ENCODE data around the gene RAB5IF. TPM values are rescaled to one million over a fixed set of nuclear protein-coding genes. Genes with fewer than 3 reads are reported as not detected.
"Not testable (repeated sequence)": the region's sequence is repeated elsewhere in the genome, so short reads cannot be mapped to it uniquely, and the experiment has no call there.

The RAB5IF gene
- total and polyA plus RNA-seq, 2 experiments from 2014 or later, result 115 to 171 TPM

DNA sequence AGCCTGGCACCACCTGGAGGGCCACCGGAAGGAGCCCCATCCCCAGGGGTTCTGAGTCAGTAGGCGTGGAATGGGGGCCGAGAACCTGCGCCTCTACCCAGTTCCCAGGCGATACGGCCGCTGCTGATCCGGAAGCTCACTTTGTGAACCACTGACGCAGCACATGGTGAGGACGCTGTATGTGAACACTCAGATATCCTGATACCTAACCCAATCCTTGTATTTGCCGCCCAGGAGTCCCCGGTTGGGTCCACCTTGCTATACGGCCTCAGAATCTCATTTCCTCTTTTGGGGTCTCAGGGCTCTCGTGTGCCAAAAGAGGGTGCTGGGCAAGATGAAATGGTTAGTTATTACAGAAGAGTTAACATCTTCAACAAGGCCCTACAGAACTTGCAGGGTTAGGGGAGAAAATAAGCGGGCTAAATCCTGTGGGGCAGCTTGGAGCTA, 604 bp upstream of the RAB5IF start:
- in situ Hi-C loops (cut with MboI), result no loop called here
- peak overlapping the region; percentile 68 for H3K4me3 ChIP-seq
- no peak for DNase-seq

DNA sequence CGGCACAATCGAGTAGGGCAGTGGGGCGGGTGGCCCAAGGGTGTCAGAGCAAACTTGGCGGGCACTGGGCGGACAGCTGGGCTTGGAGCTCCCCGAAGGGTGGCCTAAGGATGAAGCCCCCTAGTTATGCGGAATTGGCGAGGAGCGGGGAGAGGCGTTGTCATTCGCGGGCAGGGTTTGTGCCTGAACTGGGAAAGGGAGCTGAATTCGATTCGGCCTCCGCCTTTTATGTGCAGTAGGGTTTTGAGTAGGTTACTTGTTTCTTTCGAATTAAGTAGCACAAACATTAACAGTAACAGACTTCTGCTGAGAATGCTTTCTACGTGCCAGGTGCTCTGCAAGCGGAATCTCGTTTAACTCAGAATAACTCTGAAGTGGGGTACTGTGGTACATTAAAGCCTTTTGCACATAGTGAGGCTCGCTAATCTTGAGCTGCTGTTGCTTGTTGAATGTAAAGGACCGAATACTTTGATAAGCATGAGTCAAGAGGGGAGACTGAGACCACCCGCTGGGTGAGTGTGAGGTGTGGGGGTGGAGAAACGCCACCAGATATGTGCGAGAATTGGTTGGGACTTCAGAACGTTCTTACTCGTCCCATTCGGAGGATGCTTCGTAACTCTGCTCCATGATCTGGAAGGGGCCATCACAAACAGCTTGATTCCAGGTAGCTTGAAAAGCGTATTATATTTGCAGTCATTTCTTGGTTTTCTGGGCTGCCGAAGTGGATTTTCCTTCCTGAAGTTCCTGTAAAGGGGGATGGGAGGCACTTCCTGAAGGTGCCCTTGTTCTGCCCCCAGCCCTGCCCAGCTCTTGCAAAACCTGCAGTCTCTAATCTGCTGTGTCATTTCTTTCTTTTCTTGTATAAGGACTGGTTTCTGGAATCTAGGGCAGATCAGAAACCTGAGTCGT, 833 bp downstream of the RAB5IF start:
- in situ Hi-C loops (cut with MboI), result no loop called here

More for the DNA sequence above, 604 bp upstream of the RAB5IF start:
- Histone ChIP-seq H4K20me1 (ENCODE audit: insufficient read depth) (no peaks in the 10 kb centered on the region), H3K4me2 (ENCODE audit: unreplicated experiment) (peak overlapping the region; percentile 85), H2AFZ (peak overlapping the region; percentile 99), H3F3A (ENCODE audit: insufficient read depth) (peaks cover 3% of the 10 kb centered on the region; the same call in 1 of the 2 replicates), H3K27me3 (replicated peaks; ENCODE audit: insufficient read depth) (no peaks in the 10 kb centered on the region), H3K36me3 (ENCODE audit: low read depth) (peaks cover 16% of the 10 kb centered on the region), H3K27ac (peak overlapping the region; percentile 53), H3K4me1 (ENCODE audit: insufficient read depth) (peaks cover 14% of the 10 kb centered on the region), H3K9ac (peak overlapping the region; percentile 70), H3K9me3 (ENCODE audit: low read depth) (no peaks in the 10 kb centered on the region), H3K9me2 (ENCODE audit: insufficient read depth) (no peaks in the 10 kb centered on the region), H3K79me2 (ENCODE audit: insufficient read depth) (peaks cover 43% of the 10 kb centered on the region)
- no peak for TF ChIP-seq EZH2phosphoT487 (IDR thresholded peaks at IDR 0.05; ENCODE audit: insufficient read depth, low read depth)
- TF ChIP-seq EZH2 (IDR thresholded peaks at IDR 0.05; ENCODE audit: insufficient read depth, poor library complexity, severe bottlenecking), result no peak
- 40 to 49% methylated on average over 15 of the region's 15 CpGs for WGBS, 2 experiments (ENCODE audit: low coverage in 1 of 2, low lambda C conversion rate in 2 of 2, missing lambda C conversion rate in 2 of 2)

DNA sequence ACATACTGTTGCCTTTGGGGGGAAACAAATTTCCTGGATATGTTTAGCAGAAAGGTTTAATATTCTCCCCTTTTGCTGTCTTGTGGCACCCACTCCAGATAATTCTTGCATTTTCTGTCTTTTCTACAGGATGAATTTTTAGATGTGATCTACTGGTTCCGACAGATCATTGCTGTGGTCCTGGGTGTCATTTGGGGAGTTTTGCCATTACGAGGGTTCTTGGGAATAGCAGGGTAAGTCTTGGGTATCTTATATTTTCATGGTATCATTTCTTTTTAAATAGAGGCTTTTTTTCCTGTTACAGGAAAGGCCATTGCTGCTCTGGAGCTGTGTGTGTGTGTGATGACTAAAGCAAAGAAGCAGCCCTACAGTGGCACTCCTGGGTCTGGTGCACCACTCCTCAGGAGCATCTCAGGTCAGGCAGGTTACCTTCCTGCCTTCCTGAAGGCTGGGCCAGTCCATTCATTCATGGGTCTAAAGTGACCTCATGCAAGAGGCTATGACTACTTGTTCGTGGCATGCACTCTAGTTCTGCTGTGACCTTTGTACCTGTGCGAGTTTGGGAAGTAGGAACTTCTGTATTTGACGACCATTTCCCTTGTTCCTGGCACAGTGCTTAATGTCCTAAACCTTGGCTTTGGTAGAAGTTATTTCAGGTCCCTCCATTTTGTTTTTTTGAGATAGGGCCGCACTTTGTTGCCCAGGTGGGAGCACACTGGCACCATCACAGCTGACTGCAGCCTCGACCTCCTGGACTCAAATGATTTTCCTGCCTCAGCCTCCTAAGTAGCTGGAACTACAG, 2.2 kb downstream of the RAB5IF start:
- no peaks in the 10 kb centered on the region for H3K9me2 ChIP-seq (ENCODE audit: insufficient read depth)
- peaks cover 44% of the 10 kb centered on the region for H3K79me2 ChIP-seq (ENCODE audit: insufficient read depth)
- H2AFZ ChIP-seq, result no peak overlapping the region
- in situ Hi-C loops (cut with MboI), result no loop called here
- H3K4me2 ChIP-seq (ENCODE audit: unreplicated experiment), result peak overlapping the region; percentile 99
- TF ChIP-seq EZH2phosphoT487 (IDR thresholded peaks at IDR 0.05; ENCODE audit: insufficient read depth, low read depth) (no peak), EZH2 (IDR thresholded peaks at IDR 0.05; ENCODE audit: insufficient read depth, poor library complexity, severe bottlenecking) (no peak)
- H3F3A ChIP-seq (ENCODE audit: insufficient read depth), result peaks cover 3% of the 10 kb centered on the region; the same call in 1 of the 2 replicates
- H3K27me3 ChIP-seq (replicated peaks; ENCODE audit: insufficient read depth), result no peaks in the 10 kb centered on the region
- H3K9me3 ChIP-seq (ENCODE audit: low read depth), result no peaks in the 10 kb centered on the region
- WGBS, 2 experiments (ENCODE audit: low coverage in 1 of 2, low lambda C conversion rate in 2 of 2, missing lambda C conversion rate in 2 of 2), result 68 to 75% methylated on average over 7 of the region's 7 CpGs
- H3K4me3 ChIP-seq, result peak overlapping the region; percentile 94
- no peaks in the 10 kb centered on the region for H4K20me1 ChIP-seq (ENCODE audit: insufficient read depth)
- peak overlapping the region; percentile 65 for H3K27ac ChIP-seq
- peak overlapping the region; percentile 89 for H3K9ac ChIP-seq
- H3K4me1 ChIP-seq (ENCODE audit: insufficient read depth), result peaks cover 14% of the 10 kb centered on the region
- DNase-seq, result peak; percentile 32
- H3K36me3 ChIP-seq (ENCODE audit: low read depth), result peaks cover 40% of the 10 kb centered on the region

More for the DNA sequence above, 833 bp downstream of the RAB5IF start:
- peak overlapping the region; percentile 99 for H3K4me2 ChIP-seq (ENCODE audit: unreplicated experiment)
- peaks cover 14% of the 10 kb centered on the region for H3K4me1 ChIP-seq (ENCODE audit: insufficient read depth)
- peak overlapping the region; percentile 94 for H3K4me3 ChIP-seq
- peak; percentile 65 for DNase-seq
- H2AFZ ChIP-seq, result peak overlapping the region; percentile 84
- H3K27me3 ChIP-seq (replicated peaks; ENCODE audit: insufficient read depth), result no peaks in the 10 kb centered on the region
- peaks cover 28% of the 10 kb centered on the region for H3K36me3 ChIP-seq (ENCODE audit: low read depth)
- H3K9me2 ChIP-seq (ENCODE audit: insufficient read depth), result no peaks in the 10 kb centered on the region
- peak overlapping the region; percentile 65 for H3K27ac ChIP-seq
- peaks cover 3% of the 10 kb centered on the region; the same call in 1 of the 2 replicates for H3F3A ChIP-seq (ENCODE audit: insufficient read depth)
- H3K9me3 ChIP-seq (ENCODE audit: low read depth), result no peaks in the 10 kb centered on the region
- no peak for TF ChIP-seq EZH2phosphoT487 (IDR thresholded peaks at IDR 0.05; ENCODE audit: insufficient read depth, low read depth)
- no peak for TF ChIP-seq EZH2 (IDR thresholded peaks at IDR 0.05; ENCODE audit: insufficient read depth, poor library complexity, severe bottlenecking)
- H4K20me1 ChIP-seq (ENCODE audit: insufficient read depth), result no peaks in the 10 kb centered on the region
- WGBS, 2 experiments (ENCODE audit: low coverage in 1 of 2, low lambda C conversion rate in 2 of 2, missing lambda C conversion rate in 2 of 2), result 2 to 4% methylated on average over 31 of the region's 31 CpGs
- peaks cover 44% of the 10 kb centered on the region for H3K79me2 ChIP-seq (ENCODE audit: insufficient read depth)
- H3K9ac ChIP-seq, result peak overlapping the region; percentile 89

DNA sequence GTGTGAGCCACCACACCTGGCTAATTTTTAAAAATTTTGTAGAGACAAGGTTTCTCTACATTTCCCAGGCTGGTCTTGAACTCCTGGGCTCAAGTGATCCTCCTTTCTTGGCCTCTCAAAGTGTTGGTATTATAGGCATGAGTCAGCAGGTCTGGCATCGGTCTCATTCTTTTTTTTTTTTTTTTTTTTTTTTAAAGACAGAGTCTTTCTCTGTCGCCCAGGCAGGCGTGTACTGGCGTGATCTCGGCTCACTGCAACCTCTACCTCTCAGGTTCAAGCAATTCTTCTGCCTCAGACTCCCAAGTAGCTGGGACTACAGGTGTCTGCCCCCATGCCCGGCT, 2.8 kb downstream of the RAB5IF start:
- WGBS, 2 experiments (ENCODE audit: low coverage in 1 of 2, low lambda C conversion rate in 2 of 2, missing lambda C conversion rate in 2 of 2), result 76 to 85% methylated on average over 6 of the region's 6 CpGs
- H3K27me3 ChIP-seq (replicated peaks; ENCODE audit: insufficient read depth); H2AFZ ChIP-seq; H3F3A ChIP-seq (ENCODE audit: insufficient read depth); H3K4me2 ChIP-seq (ENCODE audit: unreplicated experiment); H3K9me2 ChIP-seq (ENCODE audit: insufficient read depth); H3K4me3 ChIP-seq; H3K9ac ChIP-seq; H4K20me1 ChIP-seq (ENCODE audit: insufficient read depth); H3K9me3 ChIP-seq (ENCODE audit: low read depth); in situ Hi-C loops (cut with MboI); H3K27ac ChIP-seq: not testable (repeated sequence)
- peaks cover 40% of the 10 kb centered on the region for H3K36me3 ChIP-seq (ENCODE audit: low read depth)
- peaks cover 14% of the 10 kb centered on the region for H3K4me1 ChIP-seq (ENCODE audit: insufficient read depth)
- DNase-seq, result peak; percentile 34
- peaks cover 44% of the 10 kb centered on the region for H3K79me2 ChIP-seq (ENCODE audit: insufficient read depth)
